ENCODE measurements around the gene APLNR.

DNA sequence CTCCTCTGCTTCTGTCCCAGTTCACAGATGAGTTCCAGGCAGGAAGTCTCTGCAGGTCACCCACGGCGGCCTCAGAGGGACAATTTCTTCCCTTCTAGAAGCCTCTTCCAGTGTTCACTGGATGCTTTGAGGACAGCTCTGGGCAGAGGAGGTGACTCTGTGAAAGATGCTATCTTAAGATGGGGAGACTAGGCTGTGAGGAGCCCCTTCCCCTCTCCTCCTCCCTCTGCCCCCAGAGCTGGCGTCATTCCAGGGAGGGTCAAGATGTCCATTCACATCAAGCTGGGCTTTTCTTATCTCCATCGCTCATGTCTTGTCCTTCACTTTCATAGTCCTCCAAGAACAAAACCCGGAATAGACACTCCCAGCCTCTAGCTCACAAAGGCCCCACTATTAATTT is 3.3 kb downstream of the APLNR start:
- TF ChIP-seq ESRRA (IDR thresholded peaks at IDR 0.05; ENCODE audit: borderline replicate concordance, low read length): no peak
- no peak for TF ChIP-seq REST (IDR thresholded peaks at IDR 0.05)

Data from A549 (cell line).